ENCODE results near the gene KCTD17. TPM values are rescaled to one million over a fixed set of nuclear protein-coding genes. Genes with fewer than 3 reads are reported as not detected.

The KCTD17 gene
- polyA plus RNA-seq, 6 donors from 2014 or later = 6.7 to 15.6 (median 9.5) TPM

GRCh38 chr22:37023743-37024338, 27.7 kb upstream of the KCTD17 start:
- no peaks in the 10 kb centered on the region for H3K36me3 Mint-ChIP-seq
- no peak for ATAC-seq (ENCODE audit: low read depth in 2 of 2)
- no peak overlapping the region for H3K4me3 Mint-ChIP-seq
- H3K27me3 Mint-ChIP-seq = no peaks in the 10 kb centered on the region
- H3K9me3 Mint-ChIP-seq = no peaks in the 10 kb centered on the region
- no peak overlapping the region for H3K27ac Mint-ChIP-seq
- no peak for DNase-seq
- peaks cover 17 to 24% (median 23%) of the 10 kb centered on the region in 3 donors for H3K4me1 Mint-ChIP-seq

GRCh38 chr22:37024339-37025157, 27.0 kb upstream of the KCTD17 start:
- Mint-ChIP-seq H3K9me3 (no peaks in the 10 kb centered on the region), H3K4me3 (no peak overlapping the region), H3K27me3 (no peaks in the 10 kb centered on the region), H3K4me1 (peaks cover 17 to 24% (median 23%) of the 10 kb centered on the region in 3 donors), H3K36me3 (no peaks in the 10 kb centered on the region), H3K27ac (no peak overlapping the region)
- no peak for ATAC-seq (ENCODE audit: low read depth in 2 of 2)
- DNase-seq = no peak

- Mint-ChIP-seq H3K9me3 (no peaks in the 10 kb centered on the region), H3K36me3 (no peaks in the 10 kb centered on the region), H3K4me1 (peaks cover 11 to 16% (median 15%) of the 10 kb centered on the region in 3 donors), H3K27ac (no peak overlapping the region), H3K4me3 (no peak overlapping the region), H3K27me3 (no peaks in the 10 kb centered on the region)
- no peak for ATAC-seq (ENCODE audit: low read depth in 2 of 2)
- no peak for DNase-seq
These were observed 26.0 kb upstream of the KCTD17 start for GRCh38 chr22:37025500-37026070.

- ATAC-seq (ENCODE audit: low read depth in 2 of 2) (no peak), DNase-seq (no peak)
- peaks cover 8 to 16% (median 10%) of the 10 kb centered on the region in 3 donors for H3K4me1 Mint-ChIP-seq
- no peaks in the 10 kb centered on the region for H3K27me3 Mint-ChIP-seq
- H3K27ac Mint-ChIP-seq = no peak overlapping the region
- H3K36me3 Mint-ChIP-seq = no peaks in the 10 kb centered on the region
- no peak overlapping the region for H3K4me3 Mint-ChIP-seq
- no peaks in the 10 kb centered on the region for H3K9me3 Mint-ChIP-seq
These were observed 25.2 kb upstream of the KCTD17 start for GRCh38 chr22:37026325-37026724.

- no peaks in the 10 kb centered on the region for H3K9me3 Mint-ChIP-seq
- no peak for DNase-seq
These were observed 24.0 kb upstream of the KCTD17 start for GRCh38 chr22:37027556-37027955.

GRCh38 chr22:37028692-37029674, 22.6 kb upstream of the KCTD17 start:
- no peak overlapping the region for H3K4me3 Mint-ChIP-seq
- ATAC-seq (ENCODE audit: low read depth in 2 of 2) = no peak
- no peaks in the 10 kb centered on the region for H3K27me3 Mint-ChIP-seq
- H3K4me1 Mint-ChIP-seq = peaks cover 0 to 5% (median 0%) of the 10 kb centered on the region in 3 donors
- H3K36me3 Mint-ChIP-seq = no peaks in the 10 kb centered on the region
- peak overlapping the region in 1 of 6 donors; percentile 68 for H3K27ac Mint-ChIP-seq
- no peaks in the 10 kb centered on the region for H3K9me3 Mint-ChIP-seq
- DNase-seq = no peak

More at GRCh38 chr22:37027556-37027955, 24.0 kb upstream of the KCTD17 start:
- Mint-ChIP-seq H3K36me3 (no peaks in the 10 kb centered on the region), H3K27me3 (no peaks in the 10 kb centered on the region), H3K4me3 (no peak overlapping the region), H3K27ac (peak overlapping the region in 3 of 6 donors; percentile 22 to 47 (median 42)), H3K4me1 (peaks cover 0 to 5% (median 0%) of the 10 kb centered on the region in 3 donors)
- ATAC-seq (ENCODE audit: low read depth in 2 of 2) = no peak

GRCh38 chr22:37030560-37031281, 20.8 kb upstream of the KCTD17 start:
- Mint-ChIP-seq H3K27ac (peak overlapping the region in 1 of 6 donors; percentile 18), H3K4me1 (no peaks in the 10 kb centered on the region), H3K9me3 (no peaks in the 10 kb centered on the region), H3K4me3 (no peak overlapping the region), H3K27me3 (peaks cover 0 to 5% (median 0%) of the 10 kb centered on the region in 3 donors), H3K36me3 (no peaks in the 10 kb centered on the region)
- ATAC-seq (ENCODE audit: low read depth in 2 of 2) (no peak), DNase-seq (no peak)

GRCh38 chr22:37032134-37032534, 19.4 kb upstream of the KCTD17 start:
- H3K9me3 Mint-ChIP-seq = no peaks in the 10 kb centered on the region
- no peak overlapping the region for H3K4me3 Mint-ChIP-seq
- no peak overlapping the region for H3K27ac Mint-ChIP-seq
- DNase-seq (no peak), ATAC-seq (ENCODE audit: low read depth in 2 of 2) (no peak)
- no peaks in the 10 kb centered on the region for H3K4me1 Mint-ChIP-seq
- H3K27me3 Mint-ChIP-seq = peaks cover 1 to 5% (median 2%) of the 10 kb centered on the region in 3 donors
- no peaks in the 10 kb centered on the region for H3K36me3 Mint-ChIP-seq

- DNase-seq (no peak), ATAC-seq (ENCODE audit: low read depth in 2 of 2) (no peak)
- Mint-ChIP-seq H3K4me1 (no peaks in the 10 kb centered on the region), H3K4me3 (no peak overlapping the region), H3K27me3 (peaks cover 8 to 11% (median 8%) of the 10 kb centered on the region in 3 donors), H3K9me3 (no peaks in the 10 kb centered on the region), H3K36me3 (no peaks in the 10 kb centered on the region), H3K27ac (no peak overlapping the region)
These were observed 18.7 kb upstream of the KCTD17 start for GRCh38 chr22:37032535-37033460.

- DNase-seq (no peak), ATAC-seq (ENCODE audit: low read depth in 2 of 2) (no peak)
- peaks cover 8 to 11% (median 9%) of the 10 kb centered on the region in 3 donors for H3K27me3 Mint-ChIP-seq
- H3K4me3 Mint-ChIP-seq = no peak overlapping the region
- H3K9me3 Mint-ChIP-seq = no peaks in the 10 kb centered on the region
- H3K4me1 Mint-ChIP-seq = no peaks in the 10 kb centered on the region
- H3K27ac Mint-ChIP-seq = no peak overlapping the region
- no peaks in the 10 kb centered on the region for H3K36me3 Mint-ChIP-seq
These were observed 17.7 kb upstream of the KCTD17 start for GRCh38 chr22:37033605-37034430.

GRCh38 chr22:37036655-37037377, 14.7 kb upstream of the KCTD17 start:
- H3K4me1 Mint-ChIP-seq = no peaks in the 10 kb centered on the region
- no peak for DNase-seq
- no peaks in the 10 kb centered on the region for H3K9me3 Mint-ChIP-seq
- H3K27me3 Mint-ChIP-seq = peaks cover 9 to 24% (median 14%) of the 10 kb centered on the region in 3 donors
- no peak for ATAC-seq (ENCODE audit: low read depth in 2 of 2)
- no peak overlapping the region for H3K4me3 Mint-ChIP-seq
- no peaks in the 10 kb centered on the region for H3K36me3 Mint-ChIP-seq
- H3K27ac Mint-ChIP-seq = no peak overlapping the region

All from naive B cell (primary cell).